Measurements from ENCODE around the gene SCARF1.
A peak's percentile ranks its signal among the peaks of the same experiment; 100 is the strongest.

The SCARF1 gene

GRCh38 chr17:1608676-1609075 lies 36.9 kb downstream of the SCARF1 start:
- Mint-ChIP-seq H3K36me3 (peaks cover 15% of the 10 kb centered on the region), H3K4me3 (no peak overlapping the region), H3K27ac (no peak overlapping the region), H3K9me3 (no peaks in the 10 kb centered on the region), H3K4me1 (peaks cover 9% of the 10 kb centered on the region), H3K27me3 (no peaks in the 10 kb centered on the region)
- DNase-seq (ENCODE audit: low spot score in 2 of 2) (no peak), ATAC-seq (ENCODE audit: low read depth) (no peak)

- peaks cover 13% of the 10 kb centered on the region for H3K36me3 Mint-ChIP-seq
Measured at GRCh38 chr17:1607971-1608320, 37.6 kb downstream of the SCARF1 start.

GRCh38 chr17:1606352-1606985 lies 39.1 kb downstream of the SCARF1 start:
- H3K4me3 Mint-ChIP-seq: peak overlapping the region; percentile 66
- ATAC-seq (ENCODE audit: low read depth): no peak

More at GRCh38 chr17:1607971-1608320, 37.6 kb downstream of the SCARF1 start:
- Mint-ChIP-seq H3K4me3 (peak overlapping the region; percentile 41), H3K27ac (peak overlapping the region; percentile 1), H3K9me3 (no peaks in the 10 kb centered on the region), H3K4me1 (peaks cover 9% of the 10 kb centered on the region), H3K27me3 (no peaks in the 10 kb centered on the region)
- DNase-seq (ENCODE audit: low spot score in 2 of 2): no peak
- ATAC-seq (ENCODE audit: low read depth): no peak

GRCh38 chr17:1605681-1606351 lies 39.7 kb downstream of the SCARF1 start:
- Mint-ChIP-seq H3K27me3 (no peaks in the 10 kb centered on the region), H3K36me3 (peaks cover 7% of the 10 kb centered on the region), H3K27ac (no peak overlapping the region), H3K4me3 (peak overlapping the region; percentile 11), H3K9me3 (no peaks in the 10 kb centered on the region), H3K4me1 (peaks cover 9% of the 10 kb centered on the region)
- DNase-seq (ENCODE audit: low spot score in 2 of 2) (no peak), ATAC-seq (ENCODE audit: low read depth) (no peak)

More at GRCh38 chr17:1606352-1606985, 39.1 kb downstream of the SCARF1 start:
- H3K27me3 Mint-ChIP-seq: no peaks in the 10 kb centered on the region
- no peaks in the 10 kb centered on the region for H3K9me3 Mint-ChIP-seq
- H3K4me1 Mint-ChIP-seq: peaks cover 9% of the 10 kb centered on the region
- peaks cover 8% of the 10 kb centered on the region for H3K36me3 Mint-ChIP-seq
- H3K27ac Mint-ChIP-seq: no peak overlapping the region
- DNase-seq (ENCODE audit: low spot score in 2 of 2): no peak

GRCh38 chr17:1604831-1605528 lies 40.6 kb downstream of the SCARF1 start:
- Mint-ChIP-seq H3K9me3 (no peaks in the 10 kb centered on the region), H3K27ac (no peak overlapping the region), H3K27me3 (no peaks in the 10 kb centered on the region), H3K36me3 (peaks cover 7% of the 10 kb centered on the region), H3K4me1 (peaks cover 9% of the 10 kb centered on the region), H3K4me3 (no peak overlapping the region)
- ATAC-seq (ENCODE audit: low read depth): no peak
- no peak for DNase-seq (ENCODE audit: low spot score in 2 of 2)

GRCh38 chr17:1601571-1601970 lies 44.0 kb downstream of the SCARF1 start:
- no peak overlapping the region for H3K4me3 Mint-ChIP-seq
- no peaks in the 10 kb centered on the region for H3K9me3 Mint-ChIP-seq
- no peaks in the 10 kb centered on the region for H3K27me3 Mint-ChIP-seq
- no peak overlapping the region for H3K27ac Mint-ChIP-seq
- H3K4me1 Mint-ChIP-seq: peaks cover 6% of the 10 kb centered on the region
- DNase-seq (ENCODE audit: low spot score in 2 of 2) (no peak), ATAC-seq (ENCODE audit: low read depth) (no peak)
- H3K36me3 Mint-ChIP-seq: peaks cover 10% of the 10 kb centered on the region

GRCh38 chr17:1598399-1599095 lies 47.0 kb downstream of the SCARF1 start:
- Mint-ChIP-seq H3K4me1 (peaks cover 8% of the 10 kb centered on the region), H3K27ac (no peak overlapping the region), H3K27me3 (no peaks in the 10 kb centered on the region), H3K9me3 (no peaks in the 10 kb centered on the region), H3K36me3 (peaks cover 10% of the 10 kb centered on the region), H3K4me3 (no peak overlapping the region)
- ATAC-seq (ENCODE audit: low read depth) (no peak), DNase-seq (ENCODE audit: low spot score in 2 of 2) (no peak)

GRCh38 chr17:1597861-1598342 lies 47.6 kb downstream of the SCARF1 start:
- DNase-seq (ENCODE audit: low spot score in 2 of 2): no peak
- Mint-ChIP-seq H3K4me3 (no peak overlapping the region), H3K36me3 (peaks cover 8% of the 10 kb centered on the region), H3K27me3 (no peaks in the 10 kb centered on the region), H3K27ac (no peak overlapping the region), H3K4me1 (peaks cover 13% of the 10 kb centered on the region), H3K9me3 (no peaks in the 10 kb centered on the region)
- no peak for ATAC-seq (ENCODE audit: low read depth)

- H3K9me3 Mint-ChIP-seq: no peaks in the 10 kb centered on the region
- no peaks in the 10 kb centered on the region for H3K27me3 Mint-ChIP-seq
- DNase-seq (ENCODE audit: low spot score in 2 of 2): no peak
- H3K27ac Mint-ChIP-seq: peak overlapping the region; percentile 94
- no peak for ATAC-seq (ENCODE audit: low read depth)
- peaks cover 9% of the 10 kb centered on the region for H3K36me3 Mint-ChIP-seq
- peak overlapping the region; percentile 27 for H3K4me3 Mint-ChIP-seq
- H3K4me1 Mint-ChIP-seq: peaks cover 21% of the 10 kb centered on the region
Measured at GRCh38 chr17:1593630-1593931, 52.0 kb downstream of the SCARF1 start.

GRCh38 chr17:1592751-1593629 lies 52.5 kb downstream of the SCARF1 start:
- Mint-ChIP-seq H3K4me3 (peak overlapping the region; percentile 83), H3K9me3 (no peaks in the 10 kb centered on the region), H3K36me3 (peaks cover 9% of the 10 kb centered on the region), H3K4me1 (peaks cover 21% of the 10 kb centered on the region), H3K27ac (peak overlapping the region; percentile 94), H3K27me3 (no peaks in the 10 kb centered on the region)
- peak; percentile 92 for ATAC-seq (ENCODE audit: low read depth)
- peak; percentile 81 to 89 for DNase-seq (ENCODE audit: low spot score in 2 of 2)

- Mint-ChIP-seq H3K36me3 (peaks cover 4% of the 10 kb centered on the region), H3K27ac (peak overlapping the region; percentile 94), H3K4me1 (peaks cover 21% of the 10 kb centered on the region), H3K4me3 (no peak overlapping the region), H3K27me3 (no peaks in the 10 kb centered on the region), H3K9me3 (no peaks in the 10 kb centered on the region)
- DNase-seq (ENCODE audit: low spot score in 2 of 2) (no peak), ATAC-seq (ENCODE audit: low read depth) (no peak)
Measured at GRCh38 chr17:1591474-1592090, 54.0 kb downstream of the SCARF1 start.

GRCh38 chr17:1590747-1591473 lies 54.6 kb downstream of the SCARF1 start:
- no peak overlapping the region for H3K27ac Mint-ChIP-seq
- DNase-seq (ENCODE audit: low spot score in 2 of 2) (no peak), ATAC-seq (ENCODE audit: low read depth) (no peak)
- peaks cover 21% of the 10 kb centered on the region for H3K4me1 Mint-ChIP-seq
- no peak overlapping the region for H3K4me3 Mint-ChIP-seq
- H3K9me3 Mint-ChIP-seq: no peaks in the 10 kb centered on the region
- peaks cover 4% of the 10 kb centered on the region for H3K36me3 Mint-ChIP-seq
- no peaks in the 10 kb centered on the region for H3K27me3 Mint-ChIP-seq
